SK-N-MC (cell line): ENCODE data around the gene VEGFB.

ENCODE experiments used
- EZH2 ChIP-seq: fragments of 200-600 bp; sonication (generic); IDR thresholded peaks from one replicate; pipeline ENCODE4 v1.6.1; 2017; ENCODE audit warnings: antibody characterized with exemption
- FOXP2 ChIP-seq: optimal IDR thresholded peaks from 2 replicates; pipeline ENCODE3; 2011; ENCODE audit warnings: mild to moderate bottlenecking, moderate library complexity; ENCODE audit not compliant: insufficient read depth; ENCODE audit errors: extremely low read length, control extremely low read depth
- POLR2AphosphoS5 ChIP-seq: IDR thresholded peaks from 2 replicates; pipeline ENCODE4 v1.6.1; 2012; ENCODE audit warnings: mild to moderate bottlenecking, low read depth, low read length, borderline replicate concordance

- TF ChIP-seq EZH2 (no peak), POLR2AphosphoS5 (no peak), FOXP2 (no peak)
Observed at GRCh38 chr11:64202992-64203391, 31.4 kb upstream of the VEGFB start.
